ENCODE measurements around the gene BNIP3. TPM values are rescaled to one million over a fixed set of nuclear protein-coding genes. Genes with fewer than 3 reads are reported as not detected.

Gene BNIP3
- total and polyA plus RNA-seq, 2 of the 13 experiments (the other 11 are each of a cell fraction or from before 2014, with no cell fraction given): 73.7 to 223 TPM

GRCh38 chr10:131981429-131982184, at the start of gene BNIP3 (continued):
- TF ChIP-seq ZNF335 (CRISPR knock-in tag; IDR thresholded peaks at IDR 0.05) (no peak), ZNF691 (CRISPR knock-in tag; IDR thresholded peaks at IDR 0.05; ENCODE audit: borderline replicate concordance, low read depth) (no peak), MXD4 (CRISPR knock-in tag; IDR thresholded peaks at IDR 0.05) (peak; percentile 23; the same call in 1 of the 2 replicates), ZHX1 (CRISPR knock-in tag; IDR thresholded peaks at IDR 0.05; ENCODE audit: low read depth) (0 out of 2 replicates have a peak, but pooled peaks have one; percentile 55), THAP8 (CRISPR knock-in tag; IDR thresholded peaks at IDR 0.05; ENCODE audit: borderline replicate concordance) (no peak), RXRB (CRISPR knock-in tag; IDR thresholded peaks at IDR 0.05; ENCODE audit: borderline replicate concordance) (peak; percentile 45), SNAPC2 (CRISPR knock-in tag; IDR thresholded peaks at IDR 0.05) (peak; percentile 67; the same call in 1 of the 2 replicates), PHF8 (CRISPR knock-in tag; IDR thresholded peaks at IDR 0.05) (peak; percentile 92), ISX (CRISPR knock-in tag; conservative IDR thresholded peaks at IDR 0.05) (0 out of 2 replicates have a peak, but pooled peaks have one; percentile 39), IKZF5 (CRISPR knock-in tag; IDR thresholded peaks at IDR 0.05) (0 out of 2 replicates have a peak, but pooled peaks have one; percentile 47), DNMT1 (CRISPR knock-in tag; IDR thresholded peaks at IDR 0.05) (no peak), ZNF615 (CRISPR knock-in tag; IDR thresholded peaks at IDR 0.05; ENCODE audit: borderline replicate concordance) (no peak), ZFP37 (CRISPR knock-in tag; IDR thresholded peaks at IDR 0.05; ENCODE audit: borderline replicate concordance) (no peak), ZKSCAN8 (CRISPR knock-in tag; IDR thresholded peaks at IDR 0.05; ENCODE audit: borderline replicate concordance) (no peak; the same call in 1 of the 2 replicates), ZNF432 (CRISPR knock-in tag; IDR thresholded peaks at IDR 0.05; ENCODE audit: borderline replicate concordance) (no peak), REPIN1 (CRISPR knock-in tag; IDR thresholded peaks at IDR 0.05; ENCODE audit: borderline replicate concordance, low read depth) (peak; percentile 61; the same call in 1 of the 2 replicates), NKX3-1 (CRISPR knock-in tag; IDR thresholded peaks at IDR 0.05) (peak; percentile 40; the same call in 1 of the 2 replicates), EP300 (IDR thresholded peaks at IDR 0.05; ENCODE audit: low read depth in 2 of 2, low read length in 2 of 2) (peak in 1 of 2 experiments; percentile 8; a peak in 1 of 4 replicates), EP300 (CRISPR knock-in tag; IDR thresholded peaks at IDR 0.05; ENCODE audit: borderline replicate concordance) (no peak), ZNF281 (CRISPR knock-in tag; IDR thresholded peaks at IDR 0.05; ENCODE audit: borderline replicate concordance) (no peak), TCF7L2 (IDR thresholded peaks at IDR 0.05; ENCODE audit: low read depth, low read length) (no peak)

Data from HepG2 (cell line).